Measurements from ENCODE around the gene FAM219A. TPM values are rescaled to one million over a fixed set of nuclear protein-coding genes. Genes with fewer than 3 reads are reported as not detected.

The FAM219A gene
- total and polyA plus RNA-seq, 2 experiments from 2014 or later = 9.5 to 15.0 TPM

- peaks cover 37% of the 10 kb centered on the region for H4K20me1 ChIP-seq (ENCODE audit: insufficient read depth, poor library complexity, severe bottlenecking)
- peaks cover 39% of the 10 kb centered on the region for H3K79me2 ChIP-seq
Observed at GRCh38 chr9:34451545-34451944, 6.8 kb downstream of the FAM219A start.

GRCh38 chr9:34451135-34451534 lies 7.2 kb downstream of the FAM219A start:
- no peaks in the 10 kb centered on the region for H3K36me3 ChIP-seq (replicated peaks; ENCODE audit: insufficient read depth, low read depth)
- no peaks in the 10 kb centered on the region for H3K9me2 ChIP-seq (replicated peaks; ENCODE audit: insufficient read depth)
- H3K9me3 ChIP-seq (ENCODE audit: low read depth) = no peaks in the 10 kb centered on the region
- H3K27me3 ChIP-seq = no peaks in the 10 kb centered on the region
- no peak overlapping the region for H3K4me2 ChIP-seq
- H3K79me2 ChIP-seq = peaks cover 35% of the 10 kb centered on the region
- H3K4me1 ChIP-seq (ENCODE audit: insufficient read depth) = no peaks in the 10 kb centered on the region
- H3K4me3 ChIP-seq = no peak overlapping the region
- 63% methylated on average over 2 of the region's 2 CpGs for WGBS (ENCODE audit: low lambda C conversion rate, missing lambda C conversion rate)
- no peak overlapping the region for H3K27ac ChIP-seq
- H4K20me1 ChIP-seq (ENCODE audit: insufficient read depth, poor library complexity, severe bottlenecking) = peaks cover 37% of the 10 kb centered on the region
- no peak for DNase-seq (ENCODE audit: low spot score)
- no peak overlapping the region for H2AFZ ChIP-seq
- TF ChIP-seq EZH2phosphoT487 (IDR thresholded peaks at IDR 0.05; ENCODE audit: low read depth, severe bottlenecking, unreplicated experiment) (no peak), EZH2 (IDR thresholded peaks at IDR 0.05; ENCODE audit: borderline replicate concordance) (no peak), CTCF (IDR thresholded peaks at IDR 0.05; ENCODE audit: poor library complexity) (no peak)

More at GRCh38 chr9:34451545-34451944, 6.8 kb downstream of the FAM219A start:
- no peak for DNase-seq (ENCODE audit: low spot score)
- H3K4me1 ChIP-seq (ENCODE audit: insufficient read depth) = no peaks in the 10 kb centered on the region
- H3K4me3 ChIP-seq = no peak overlapping the region
- H3K9me2 ChIP-seq (replicated peaks; ENCODE audit: insufficient read depth) = no peaks in the 10 kb centered on the region
- H3K27ac ChIP-seq = no peak overlapping the region
- TF ChIP-seq EZH2 (IDR thresholded peaks at IDR 0.05; ENCODE audit: borderline replicate concordance) = no peak
- no peaks in the 10 kb centered on the region for H3K27me3 ChIP-seq
- WGBS (ENCODE audit: low lambda C conversion rate, missing lambda C conversion rate) = 46% methylated on average over 3 of the region's 3 CpGs
- no peak overlapping the region for H3K4me2 ChIP-seq
- H3K36me3 ChIP-seq (replicated peaks; ENCODE audit: insufficient read depth, low read depth) = no peaks in the 10 kb centered on the region
- H2AFZ ChIP-seq = no peak overlapping the region
- H3K9me3 ChIP-seq (ENCODE audit: low read depth) = no peaks in the 10 kb centered on the region

- Histone ChIP-seq H3K4me1 (ENCODE audit: insufficient read depth) (no peaks in the 10 kb centered on the region), H3K9me2 (replicated peaks; ENCODE audit: insufficient read depth) (no peaks in the 10 kb centered on the region), H3K27me3 (no peaks in the 10 kb centered on the region), H3K27ac (no peak overlapping the region), H3K4me2 (no peak overlapping the region), H3K9me3 (ENCODE audit: low read depth) (no peaks in the 10 kb centered on the region), H3K4me3 (no peak overlapping the region), H4K20me1 (ENCODE audit: insufficient read depth, poor library complexity, severe bottlenecking) (peaks cover 34% of the 10 kb centered on the region), H3K36me3 (replicated peaks; ENCODE audit: insufficient read depth, low read depth) (no peaks in the 10 kb centered on the region), H3K79me2 (peaks cover 30% of the 10 kb centered on the region), H2AFZ (no peak overlapping the region)
- 94% methylated on average over 10 of the region's 10 CpGs for WGBS (ENCODE audit: low lambda C conversion rate, missing lambda C conversion rate)
- TF ChIP-seq CTCF (IDR thresholded peaks at IDR 0.05; ENCODE audit: poor library complexity) (no peak), EZH2phosphoT487 (IDR thresholded peaks at IDR 0.05; ENCODE audit: low read depth, severe bottlenecking, unreplicated experiment) (no peak), EZH2 (IDR thresholded peaks at IDR 0.05; ENCODE audit: borderline replicate concordance) (no peak)
- no peak for DNase-seq (ENCODE audit: low spot score)
Observed at GRCh38 chr9:34450644-34451043, 7.7 kb downstream of the FAM219A start.

- WGBS (ENCODE audit: low lambda C conversion rate, missing lambda C conversion rate) = 96% methylated on average over 1 of the region's 1 CpG
- Histone ChIP-seq H3K79me2 (peaks cover 12% of the 10 kb centered on the region), H2AFZ (no peak overlapping the region), H3K4me1 (ENCODE audit: insufficient read depth) (no peaks in the 10 kb centered on the region), H3K27me3 (no peaks in the 10 kb centered on the region), H3K4me2 (no peak overlapping the region), H3K36me3 (replicated peaks; ENCODE audit: insufficient read depth, low read depth) (no peaks in the 10 kb centered on the region), H3K27ac (no peak overlapping the region), H3K9me3 (ENCODE audit: low read depth) (no peaks in the 10 kb centered on the region), H3K4me3 (no peak overlapping the region), H4K20me1 (ENCODE audit: insufficient read depth, poor library complexity, severe bottlenecking) (peaks cover 30% of the 10 kb centered on the region), H3K9me2 (replicated peaks; ENCODE audit: insufficient read depth) (no peaks in the 10 kb centered on the region)
- DNase-seq (ENCODE audit: low spot score) = no peak
- TF ChIP-seq CTCF (IDR thresholded peaks at IDR 0.05; ENCODE audit: poor library complexity) (no peak), EZH2 (IDR thresholded peaks at IDR 0.05; ENCODE audit: borderline replicate concordance) (no peak), EZH2phosphoT487 (IDR thresholded peaks at IDR 0.05; ENCODE audit: low read depth, severe bottlenecking, unreplicated experiment) (no peak)
Observed at GRCh38 chr9:34446951-34447350, 11.4 kb downstream of the FAM219A start.

All from hepatocyte (in vitro differentiated cells).